Sigmoid colon (tissue), 4 donors: ENCODE results near the gene NR6A1.

ENCODE experiments used
- EP300 ChIP-seq, 4 donors: sonication (generic); formaldehyde crosslinking; IDR thresholded peaks; one replicate each; pipeline ENCODE4 v1.6.1; 2017; ENCODE audit warnings: antibody characterized with exemption in 4 of 4
- POLR2A ChIP-seq, 2 donors: fragments of 450-650 bp; IDR thresholded peaks; one replicate each; pipeline ENCODE4 v1.6.1; 2016; ENCODE audit warnings: antibody characterized with exemption in 2 of 2, mild to moderate bottlenecking in 2 of 2, moderate library complexity in 2 of 2
- TF ChIP-seq, protein P1 (sequence below), 4 experiments: fragments of 450-650 bp in 3 of 4; fragments of 200-600 bp in 1 of 4; IDR thresholded peaks; one replicate each; pipeline ENCODE4 v1.5.1; 2016 to 2019; ENCODE audit warnings: antibody characterized with exemption in 4 of 4, mild to moderate bottlenecking in 3 of 4, moderate library complexity in 2 of 4

DNA sequence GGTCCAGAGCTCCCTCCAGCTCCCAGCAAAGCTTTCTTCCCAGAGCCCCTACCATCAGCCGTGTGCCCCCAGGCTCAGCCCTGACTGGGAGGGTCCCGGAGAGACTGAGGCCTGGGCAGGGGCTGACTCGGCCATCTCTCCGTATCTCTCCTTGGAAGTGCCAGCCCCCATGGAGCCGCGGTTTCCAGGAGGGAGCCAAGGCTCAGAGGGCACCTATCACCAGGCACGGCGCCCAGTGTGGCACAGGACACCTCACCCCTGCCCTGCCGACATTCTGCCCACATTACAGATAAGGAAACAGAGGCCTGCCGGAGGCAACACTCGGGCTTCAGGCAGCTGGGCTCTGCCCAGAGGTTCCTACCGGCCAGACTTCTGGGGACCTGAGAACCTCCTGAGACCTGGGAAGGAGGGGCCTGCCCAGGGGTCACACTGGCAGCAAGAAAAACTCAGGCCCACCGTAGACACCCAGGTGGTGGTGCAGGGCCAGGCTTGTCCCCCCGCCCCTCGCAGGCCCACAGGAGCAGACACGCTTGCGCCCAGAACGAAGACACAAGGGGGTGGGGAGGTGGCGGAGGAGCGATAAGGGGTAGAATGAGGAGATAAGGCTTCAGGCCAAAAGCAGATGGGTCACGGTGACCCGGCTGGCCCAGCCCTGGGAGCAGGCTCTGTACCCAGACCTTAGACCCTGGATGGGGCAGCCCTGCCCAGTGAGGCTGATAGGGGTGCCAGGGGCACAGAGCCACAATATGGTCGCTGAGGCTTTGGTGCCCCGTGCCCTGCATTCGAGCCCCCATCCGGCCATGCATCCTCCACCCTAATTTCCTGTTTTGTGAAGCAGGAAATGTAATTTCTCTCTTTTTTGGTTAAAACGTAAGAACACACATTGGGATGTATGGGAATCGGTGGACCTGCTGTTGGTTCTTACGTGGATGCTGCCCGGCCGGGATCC is 275.7 kb downstream of the NR6A1 start:
- TF ChIP-seq, protein P1, sequence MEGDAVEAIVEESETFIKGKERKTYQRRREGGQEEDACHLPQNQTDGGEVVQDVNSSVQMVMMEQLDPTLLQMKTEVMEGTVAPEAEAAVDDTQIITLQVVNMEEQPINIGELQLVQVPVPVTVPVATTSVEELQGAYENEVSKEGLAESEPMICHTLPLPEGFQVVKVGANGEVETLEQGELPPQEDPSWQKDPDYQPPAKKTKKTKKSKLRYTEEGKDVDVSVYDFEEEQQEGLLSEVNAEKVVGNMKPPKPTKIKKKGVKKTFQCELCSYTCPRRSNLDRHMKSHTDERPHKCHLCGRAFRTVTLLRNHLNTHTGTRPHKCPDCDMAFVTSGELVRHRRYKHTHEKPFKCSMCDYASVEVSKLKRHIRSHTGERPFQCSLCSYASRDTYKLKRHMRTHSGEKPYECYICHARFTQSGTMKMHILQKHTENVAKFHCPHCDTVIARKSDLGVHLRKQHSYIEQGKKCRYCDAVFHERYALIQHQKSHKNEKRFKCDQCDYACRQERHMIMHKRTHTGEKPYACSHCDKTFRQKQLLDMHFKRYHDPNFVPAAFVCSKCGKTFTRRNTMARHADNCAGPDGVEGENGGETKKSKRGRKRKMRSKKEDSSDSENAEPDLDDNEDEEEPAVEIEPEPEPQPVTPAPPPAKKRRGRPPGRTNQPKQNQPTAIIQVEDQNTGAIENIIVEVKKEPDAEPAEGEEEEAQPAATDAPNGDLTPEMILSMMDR (IDR thresholded peaks at IDR 0.05) = no peak
- TF ChIP-seq EP300 (IDR thresholded peaks at IDR 0.05) (no peak), POLR2A (IDR thresholded peaks at IDR 0.05) (no peak)
